AG09309 (cell line): ENCODE data around the gene SRPRB.
"Not testable (repeated sequence)": the region's sequence is repeated elsewhere in the genome, so short reads cannot be mapped to it uniquely, and the experiment has no call there.

Experiments
- DNase-seq: peaks from one replicate; pipeline ENCODE4 v3.0.0-alpha.2; 2010; ENCODE audit warnings: low read depth
- H3K4me3 ChIP-seq: 2 replicates; pipeline ENCODE4 v1.5.1; 2011; ENCODE audit warnings: mild to moderate bottlenecking, low read depth, low read length, moderate library complexity; ENCODE audit not compliant: control insufficient read depth
- CTCF ChIP-seq: IDR thresholded peaks from 2 replicates; pipeline ENCODE4 v1.5.1; 2011; ENCODE audit warnings: mild to moderate bottlenecking, low read depth, low read length, inconsistent platforms; ENCODE audit not compliant: insufficient read depth, control insufficient read depth; ENCODE audit errors: missing control alignments

The SRPRB gene

GRCh38 chr3:133777807-133778568 lies 27.6 kb upstream of the SRPRB start:
- no peak for DNase-seq
- no peak overlapping the region for H3K4me3 ChIP-seq
- TF ChIP-seq CTCF, result no peak

GRCh38 chr3:133779626-133780203 lies 25.9 kb upstream of the SRPRB start:
- H3K4me3 ChIP-seq, result no peak overlapping the region
- DNase-seq, result no peak
- no peak for TF ChIP-seq CTCF

GRCh38 chr3:133780756-133781155 lies 24.9 kb upstream of the SRPRB start:
- H3K4me3 ChIP-seq, DNase-seq: not testable (repeated sequence)

GRCh38 chr3:133781570-133781969 lies 24.0 kb upstream of the SRPRB start:
- no peak overlapping the region for H3K4me3 ChIP-seq
- no peak for DNase-seq
- no peak for TF ChIP-seq CTCF

- DNase-seq, result no peak
- H3K4me3 ChIP-seq, result no peak overlapping the region
- TF ChIP-seq CTCF, result no peak
Measured at GRCh38 chr3:133782454-133782853, 23.2 kb upstream of the SRPRB start.

- no peak for DNase-seq
- TF ChIP-seq CTCF, result no peak
- H3K4me3 ChIP-seq, result no peak overlapping the region
Measured at GRCh38 chr3:133783762-133784161, 21.9 kb upstream of the SRPRB start.

GRCh38 chr3:133788024-133788423 lies 17.6 kb upstream of the SRPRB start:
- no peak for DNase-seq
- TF ChIP-seq CTCF, result no peak
- H3K4me3 ChIP-seq, result no peak overlapping the region
